H1 (cell line): Measurements from ENCODE around the gene UMAD1.

Source experiments
- CEBPB ChIP-seq: IDR thresholded peaks from 2 replicates; pipeline ENCODE4 v1.6.1; 2012; ENCODE audit warnings: low read depth, low read length
- CTCF ChIP-seq, 3 experiments: IDR thresholded peaks; 1 replicate in 2 of 3; 2 replicates in 1 of 3; pipeline versions ENCODE4 v1.5.1 to v1.6.1; 2011; ENCODE audit warnings: low read length in 3 of 3, mild to moderate bottlenecking in 3 of 3, inconsistent platforms in 2 of 3, low read depth in 1 of 3, moderate library complexity in 1 of 3; ENCODE audit not compliant: insufficient read depth in 1 of 3; ENCODE audit errors: control extremely low read depth in 1 of 3
- EP300 ChIP-seq, 2 experiments: IDR thresholded peaks; 1 replicate in 1 of 2; 2 replicates in 1 of 2; pipeline ENCODE4 v1.6.1; 2011 to 2012; ENCODE audit warnings: low read depth in 2 of 2, low read length in 2 of 2, mild to moderate bottlenecking in 2 of 2, borderline replicate concordance in 1 of 2, inconsistent platforms in 1 of 2, moderate library complexity in 1 of 2
- EZH2 ChIP-seq: fragments of 200-600 bp; sonication (generic); IDR thresholded peaks from 2 replicates; pipeline ENCODE4 v1.7.1; 2012; ENCODE audit warnings: low read depth, mild to moderate bottlenecking, moderate library complexity, low read length, inconsistent platforms; ENCODE audit not compliant: severe bottlenecking
- FOSL1 ChIP-seq: IDR thresholded peaks from 2 replicates; pipeline ENCODE4 v1.6.1; 2011; ENCODE audit warnings: mild to moderate bottlenecking, low read depth, low read length, moderate library complexity; ENCODE audit not compliant: insufficient read depth
- GTF2F1 ChIP-seq: IDR thresholded peaks from 2 replicates; pipeline ENCODE4 v1.6.1; 2012; ENCODE audit warnings: low read depth, low read length, improper control_type of control experiment, borderline replicate concordance
- JUND ChIP-seq: IDR thresholded peaks from 2 replicates; pipeline ENCODE4 v1.6.1; 2011; ENCODE audit warnings: mild to moderate bottlenecking, improper control_type of control experiment, low read length
- MAFK ChIP-seq: IDR thresholded peaks from 2 replicates; pipeline ENCODE4 v1.6.1; 2012; ENCODE audit warnings: low read depth, mild to moderate bottlenecking, improper control_type of control experiment, low read length
- SIX5 ChIP-seq: IDR thresholded peaks from 2 replicates; pipeline ENCODE4 v1.6.1; 2011; ENCODE audit warnings: mild to moderate bottlenecking, low read depth, low read length
- SP1 ChIP-seq: IDR thresholded peaks from 2 replicates; pipeline ENCODE4 v1.6.1; 2011; ENCODE audit warnings: low read depth, low read length
- ZNF274 ChIP-seq: IDR thresholded peaks from 2 replicates; pipeline ENCODE4 v1.7.0; 2012; ENCODE audit warnings: low read length, borderline replicate concordance; ENCODE audit errors: extremely low read depth

- TF ChIP-seq MAFK: no peak
- no peak for TF ChIP-seq JUND
- no peak for TF ChIP-seq EP300 (IDR thresholded peaks at IDR 0.05; ENCODE audit: borderline replicate concordance in 1 of 2, low read depth in 2 of 2, low read length in 2 of 2)
- no peak for TF ChIP-seq CTCF (IDR thresholded peaks at IDR 0.05; ENCODE audit: control extremely low read depth in 1 of 3, insufficient read depth in 1 of 3, low read depth in 1 of 3, low read length in 3 of 3)
- no peak for TF ChIP-seq EZH2
- no peak for TF ChIP-seq FOSL1
- no peak for TF ChIP-seq SIX5
- TF ChIP-seq SP1: no peak
- TF ChIP-seq ZNF274: no peak
- TF ChIP-seq CEBPB: no peak
- no peak for TF ChIP-seq GTF2F1
These were observed 268.1 kb downstream of the UMAD1 start for GRCh38 chr7:7908622-7909145.
